CD8-positive, alpha-beta memory T cell (primary cell): ENCODE measurements around the gene SULT1B1. TPM values are rescaled to one million over a fixed set of nuclear protein-coding genes. Genes with fewer than 3 reads are reported as not detected.
"Not testable (repeated sequence)": the region's sequence is repeated elsewhere in the genome, so short reads cannot be mapped to it uniquely, and the experiment has no call there.

Experiments
- CTCF ChIA-PET: fragments of 350-600 bp; sonication (Branson Sonifier 250); formaldehyde crosslinking; loops from one replicate; lab custom pipeline; 2021; ENCODE audit warnings: antibody characterized with exemption; lab: Charles Lee
- POLR2A ChIA-PET: fragments of 350-600 bp; sonication (Branson Sonifier 250); formaldehyde crosslinking; loops from one replicate; lab custom pipeline; 2021; ENCODE audit warnings: antibody characterized with exemption; lab: Charles Lee
- DNase-seq, 5 donors: peaks; one replicate each; pipeline versions ENCODE4 v3.0.0 to v3.0.0-alpha.2; 2020 to 2022; ENCODE audit warnings: mixed read lengths in 1 of 5
- H3K27ac ChIP-seq: one replicate; pipeline ENCODE4 v1.7.0; 2013; ENCODE audit warnings: low read depth, mild to moderate bottlenecking, low read length, moderate library complexity
- H3K27me3 ChIP-seq: 2 replicates; pipeline ENCODE4 v1.7.0; 2013; ENCODE audit warnings: low read length, mild to moderate bottlenecking; ENCODE audit not compliant: insufficient read depth, poor library complexity, severe bottlenecking
- H3K36me3 ChIP-seq: 2 replicates; pipeline ENCODE4 v1.7.0; 2013; ENCODE audit warnings: mild to moderate bottlenecking, low read length, moderate library complexity; ENCODE audit not compliant: insufficient read depth
- H3K4me1 ChIP-seq: 2 replicates; pipeline ENCODE4 v1.7.0; 2013; ENCODE audit warnings: mild to moderate bottlenecking, low read length, moderate library complexity; ENCODE audit not compliant: insufficient read depth
- H3K4me3 ChIP-seq: 2 replicates; pipeline ENCODE4 v1.7.0; 2013; ENCODE audit warnings: mild to moderate bottlenecking, low read length
- H3K9me3 ChIP-seq: 2 replicates; pipeline ENCODE4 v1.7.0; 2013; ENCODE audit warnings: mild to moderate bottlenecking, low read length
- H3K27ac Mint-ChIP-seq, 8 donors: one replicate each; pipeline ENCODE4 v1.8.0; 2020 to 2021; ENCODE audit warnings: mixed read lengths in 8 of 8, mild to moderate bottlenecking in 6 of 8, inconsistent platforms in 3 of 8, moderate library complexity in 3 of 8
- H3K27me3 Mint-ChIP-seq, 2 donors: one replicate each; pipeline ENCODE4 v1.8.0; 2020 to 2021; ENCODE audit warnings: mixed read lengths in 2 of 2, mild to moderate bottlenecking in 1 of 2, moderate library complexity in 1 of 2
- H3K36me3 Mint-ChIP-seq, 3 donors: one replicate each; pipeline ENCODE4 v1.8.0; 2020 to 2021; ENCODE audit warnings: mixed read lengths in 3 of 3, inconsistent platforms in 1 of 3, mild to moderate bottlenecking in 1 of 3
- H3K4me1 Mint-ChIP-seq, 3 donors: one replicate each; pipeline ENCODE4 v1.8.0; 2020 to 2021; ENCODE audit warnings: mixed read lengths in 3 of 3, inconsistent platforms in 1 of 3, mild to moderate bottlenecking in 1 of 3
- H3K4me3 Mint-ChIP-seq, 7 donors: one replicate each; pipeline ENCODE4 v1.8.0; 2020 to 2021; ENCODE audit warnings: mixed read lengths in 7 of 7, mild to moderate bottlenecking in 6 of 7, moderate library complexity in 4 of 7, inconsistent platforms in 2 of 7
- H3K9me3 Mint-ChIP-seq, 5 donors: one replicate each; pipeline ENCODE4 v1.8.0; 2020 to 2022; ENCODE audit warnings: mixed read lengths in 5 of 5, mild to moderate bottlenecking in 3 of 5, moderate library complexity in 2 of 5, inconsistent platforms in 1 of 5
- polyA plus RNA-seq: library from polyadenylated mRNA; unstranded; fragments of 300-500 nt; fragmentation: Illumina TruSeq; gene quantifications from one replicate; pipeline ENCODE4 v1.2.3, GENCODE V29; 2021
- total RNA-seq, 2 experiments: library from RNA; stranded (reverse); gene quantifications; one replicate each; pipeline ENCODE4 v1.2.3, GENCODE V29; 2021

The SULT1B1 gene
- total and polyA plus RNA-seq, 3 experiments from 2014 or later: 0.20 to 1.8 (median 0.22) TPM

DNA sequence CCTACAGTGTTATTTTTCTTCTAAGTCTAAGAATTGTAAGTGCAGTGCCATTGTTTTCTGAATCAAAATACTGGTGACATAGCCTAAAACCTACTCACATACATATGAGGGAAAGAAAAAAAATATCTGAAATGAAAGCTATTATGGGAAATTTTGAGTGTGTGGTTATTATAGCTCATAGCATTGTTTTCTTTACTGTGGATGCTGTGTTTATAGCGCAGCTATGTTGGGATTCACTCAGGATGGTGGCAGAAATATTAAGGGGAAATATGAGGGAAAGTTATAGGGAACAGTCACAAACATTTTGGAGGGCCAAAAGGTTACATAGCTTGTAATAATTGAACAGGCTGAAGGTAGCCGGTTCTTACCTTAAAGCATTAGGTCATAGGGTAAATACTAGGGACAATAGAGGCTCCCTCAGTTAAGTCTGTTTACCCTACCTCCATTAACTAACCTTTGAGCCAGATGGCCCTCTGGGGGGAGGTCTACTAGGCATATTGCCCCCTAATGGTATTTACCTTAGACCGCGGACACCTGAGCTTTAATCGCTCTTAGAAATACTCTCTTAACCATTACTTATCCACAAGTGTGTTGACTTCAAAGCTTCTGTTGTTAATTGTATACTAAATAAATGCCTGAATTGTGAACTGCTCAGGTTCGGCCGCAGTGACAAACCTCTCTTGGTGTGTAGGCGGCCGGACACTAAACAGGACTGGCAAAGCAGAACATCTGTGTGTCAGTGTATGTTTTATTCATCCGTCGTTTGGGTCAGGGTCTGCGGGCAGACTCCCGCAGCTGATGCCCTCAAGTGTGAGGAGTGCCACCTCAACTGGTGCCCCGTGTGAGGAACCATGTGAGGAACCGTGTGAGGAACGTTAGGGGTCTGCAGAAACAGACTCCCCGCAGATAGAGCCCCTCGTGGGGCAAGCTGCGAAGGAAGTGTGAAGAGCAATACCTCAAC is 21.3 kb upstream of the SULT1B1 start:
- H3K4me1 ChIP-seq: no peaks in the 10 kb centered on the region
- CTCF ChIA-PET: no interaction called here
- no peak overlapping the region for H3K27ac ChIP-seq
- no peaks in the 10 kb centered on the region for H3K9me3 ChIP-seq
- no peak for DNase-seq
- H3K27me3 Mint-ChIP-seq: no peaks in the 10 kb centered on the region
- H3K4me1 Mint-ChIP-seq: no peaks in the 10 kb centered on the region
- no peaks in the 10 kb centered on the region for H3K36me3 ChIP-seq
- no peaks in the 10 kb centered on the region for H3K27me3 ChIP-seq
- H3K4me3 Mint-ChIP-seq: no peak overlapping the region
- no peak overlapping the region for H3K4me3 ChIP-seq
- H3K9me3 Mint-ChIP-seq: peaks cover 0 to 5% (median 0%) of the 10 kb centered on the region in 5 donors
- no peaks in the 10 kb centered on the region for H3K36me3 Mint-ChIP-seq
- POLR2A ChIA-PET: no interaction called here
- no peak overlapping the region for H3K27ac Mint-ChIP-seq

DNA sequence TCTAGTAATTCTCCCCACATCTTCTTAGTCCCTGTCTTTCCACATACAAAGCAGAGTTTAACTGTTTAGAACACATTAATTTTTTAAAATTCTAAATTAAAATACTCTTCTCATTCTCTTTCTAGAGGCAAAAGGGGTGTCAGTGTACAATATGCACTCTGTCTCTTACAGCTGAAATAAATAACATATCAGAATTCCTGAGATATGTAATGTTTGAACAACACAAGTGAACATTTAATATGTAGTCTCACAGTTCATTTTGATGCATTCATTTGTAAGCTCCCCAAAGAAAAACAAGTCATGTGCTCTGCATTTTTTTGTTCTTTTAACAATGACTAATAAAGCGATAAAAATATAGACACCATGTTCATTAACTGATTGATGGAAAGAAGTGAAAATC is 19.7 kb upstream of the SULT1B1 start:
- H3K27ac Mint-ChIP-seq: no peak overlapping the region
- H3K27ac ChIP-seq: no peak overlapping the region
- H3K36me3 Mint-ChIP-seq: no peaks in the 10 kb centered on the region
- ChIA-PET CTCF (no interaction called here), POLR2A (no interaction called here)
- no peaks in the 10 kb centered on the region for H3K4me1 Mint-ChIP-seq
- H3K4me1 ChIP-seq: no peaks in the 10 kb centered on the region
- no peaks in the 10 kb centered on the region for H3K27me3 Mint-ChIP-seq
- no peak overlapping the region for H3K4me3 Mint-ChIP-seq
- H3K4me3 ChIP-seq: no peak overlapping the region
- no peaks in the 10 kb centered on the region for H3K9me3 ChIP-seq
- no peak for DNase-seq
- H3K27me3 ChIP-seq: no peaks in the 10 kb centered on the region
- H3K36me3 ChIP-seq: no peaks in the 10 kb centered on the region
- peaks cover 0 to 5% (median 1%) of the 10 kb centered on the region in 5 donors for H3K9me3 Mint-ChIP-seq

DNA sequence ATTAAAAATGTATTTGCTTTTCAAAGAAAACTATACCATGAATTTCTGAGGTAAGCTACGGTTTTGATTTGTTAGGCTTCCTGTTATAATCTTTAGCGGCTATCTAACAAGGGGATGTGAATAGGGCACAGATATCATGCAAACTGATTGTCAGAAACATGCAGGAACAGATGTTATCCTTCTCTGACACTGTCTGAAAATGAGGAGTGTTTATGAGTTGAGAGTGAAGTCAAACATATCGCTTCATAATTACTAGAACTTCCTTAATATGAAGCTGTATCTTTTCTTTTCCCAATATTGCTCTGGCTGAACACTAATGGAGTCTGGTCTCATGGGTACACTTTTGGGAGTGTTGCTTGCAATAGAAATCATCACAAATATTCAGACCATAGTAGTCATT is 16.3 kb upstream of the SULT1B1 start:
- Histone ChIP-seq H3K36me3 (no peaks in the 10 kb centered on the region), H3K4me3 (no peak overlapping the region), H3K9me3 (no peaks in the 10 kb centered on the region), H3K4me1 (no peaks in the 10 kb centered on the region), H3K27me3 (no peaks in the 10 kb centered on the region), H3K27ac (no peak overlapping the region)
- Mint-ChIP-seq H3K27ac (no peak overlapping the region), H3K4me3 (no peak overlapping the region), H3K9me3 (peaks cover 0 to 1% (median 0%) of the 10 kb centered on the region in 5 donors), H3K36me3 (peaks cover 0 to 2% (median 0%) of the 10 kb centered on the region in 3 donors), H3K27me3 (no peaks in the 10 kb centered on the region), H3K4me1 (no peaks in the 10 kb centered on the region)
- DNase-seq: no peak
- POLR2A ChIA-PET: no interaction called here
- CTCF ChIA-PET: no interaction called here

DNA sequence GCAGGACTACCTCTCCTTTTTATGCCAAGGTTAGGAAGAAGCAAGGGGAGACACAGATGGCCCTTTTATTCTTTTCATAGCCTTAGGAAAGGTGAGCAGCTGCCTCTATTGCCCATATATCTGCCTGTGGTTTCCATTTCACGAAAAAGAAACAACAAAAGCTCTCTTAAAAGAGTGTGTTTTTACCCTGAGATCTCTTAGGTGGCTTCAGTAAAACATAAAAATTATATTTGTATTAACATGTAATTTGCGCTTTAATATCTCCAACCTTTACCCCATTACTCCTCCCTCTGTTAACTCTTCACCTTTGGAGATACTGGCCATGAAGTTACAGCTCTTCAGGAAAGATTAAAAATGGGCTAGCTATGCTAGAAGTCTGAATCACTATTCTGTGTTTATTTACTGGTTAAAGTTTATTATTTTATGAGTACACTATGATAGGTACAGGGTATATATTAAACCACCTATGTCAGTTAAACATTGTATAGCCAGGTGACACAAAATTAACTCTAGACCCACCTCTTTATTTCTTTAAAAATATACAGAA is 15.0 kb upstream of the SULT1B1 start:
- Mint-ChIP-seq H3K9me3 (peaks cover 0 to 1% (median 0%) of the 10 kb centered on the region in 5 donors), H3K27ac (no peak overlapping the region), H3K4me1 (no peaks in the 10 kb centered on the region), H3K36me3 (peaks cover 0 to 2% (median 0%) of the 10 kb centered on the region in 3 donors), H3K4me3 (no peak overlapping the region), H3K27me3 (no peaks in the 10 kb centered on the region)
- no peak overlapping the region for H3K27ac ChIP-seq
- no peaks in the 10 kb centered on the region for H3K4me1 ChIP-seq
- CTCF ChIA-PET: no interaction called here
- H3K27me3 ChIP-seq: no peaks in the 10 kb centered on the region
- DNase-seq: no peak
- H3K36me3 ChIP-seq: no peaks in the 10 kb centered on the region
- no peaks in the 10 kb centered on the region for H3K9me3 ChIP-seq
- no peak overlapping the region for H3K4me3 ChIP-seq
- POLR2A ChIA-PET: no interaction called here

DNA sequence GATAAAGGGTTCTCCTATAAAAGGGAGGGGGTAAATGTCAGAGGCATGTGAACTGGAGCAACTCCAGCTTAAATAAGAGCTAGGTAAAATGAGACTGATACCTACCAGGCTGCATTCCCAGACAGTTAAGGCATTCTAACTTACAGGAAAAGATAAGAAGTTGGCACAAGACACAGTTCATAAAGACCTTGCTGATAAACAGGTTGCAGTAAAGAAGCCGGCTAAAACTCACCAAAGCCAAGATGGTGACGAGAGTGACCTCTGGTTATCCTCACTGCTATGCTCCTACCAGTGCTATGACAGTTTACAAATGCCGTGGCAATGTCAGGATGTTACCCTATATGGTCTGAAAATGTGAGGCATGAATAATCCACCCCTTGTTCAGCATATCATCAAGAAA is 13.1 kb upstream of the SULT1B1 start:
- Histone ChIP-seq H3K4me3 (no peak overlapping the region), H3K27ac (no peak overlapping the region), H3K27me3 (no peaks in the 10 kb centered on the region), H3K36me3 (no peaks in the 10 kb centered on the region), H3K9me3 (no peaks in the 10 kb centered on the region), H3K4me1 (no peaks in the 10 kb centered on the region)
- DNase-seq: no peak
- Mint-ChIP-seq H3K36me3 (peaks cover 0 to 2% (median 0%) of the 10 kb centered on the region in 3 donors), H3K9me3 (peaks cover 0 to 2% (median 0%) of the 10 kb centered on the region in 5 donors), H3K4me3 (no peak overlapping the region), H3K27me3 (no peaks in the 10 kb centered on the region), H3K27ac (no peak overlapping the region), H3K4me1 (no peaks in the 10 kb centered on the region)
- CTCF ChIA-PET: no interaction called here
- POLR2A ChIA-PET: no interaction called here

DNA sequence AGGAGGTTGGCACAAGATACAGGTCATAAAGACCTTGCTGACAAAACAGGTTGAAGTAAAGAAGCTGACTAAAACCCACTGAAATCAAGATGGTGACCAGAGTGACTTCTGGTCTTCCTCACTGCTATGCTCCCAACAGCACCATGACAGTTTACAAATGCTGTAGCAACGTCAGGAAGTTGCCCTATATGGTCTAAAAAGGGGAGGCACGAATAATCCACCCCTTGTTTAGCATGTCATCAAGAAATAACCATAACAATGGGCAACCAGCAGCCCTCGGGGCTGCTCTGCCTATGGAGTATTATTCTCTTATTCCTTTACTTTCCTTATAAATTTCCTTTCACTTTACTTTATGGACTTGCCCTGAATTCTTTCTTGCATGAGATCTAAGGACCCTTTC is 8.1 kb upstream of the SULT1B1 start:
- H3K36me3 Mint-ChIP-seq, DNase-seq, H3K27ac ChIP-seq, POLR2A ChIA-PET, H3K36me3 ChIP-seq, H3K4me3 Mint-ChIP-seq, H3K27me3 ChIP-seq, H3K4me3 ChIP-seq, H3K4me1 Mint-ChIP-seq, CTCF ChIA-PET, H3K27me3 Mint-ChIP-seq, H3K27ac Mint-ChIP-seq, H3K9me3 Mint-ChIP-seq, H3K9me3 ChIP-seq: not testable (repeated sequence)
- peaks cover 18% of the 10 kb centered on the region for H3K4me1 ChIP-seq

DNA sequence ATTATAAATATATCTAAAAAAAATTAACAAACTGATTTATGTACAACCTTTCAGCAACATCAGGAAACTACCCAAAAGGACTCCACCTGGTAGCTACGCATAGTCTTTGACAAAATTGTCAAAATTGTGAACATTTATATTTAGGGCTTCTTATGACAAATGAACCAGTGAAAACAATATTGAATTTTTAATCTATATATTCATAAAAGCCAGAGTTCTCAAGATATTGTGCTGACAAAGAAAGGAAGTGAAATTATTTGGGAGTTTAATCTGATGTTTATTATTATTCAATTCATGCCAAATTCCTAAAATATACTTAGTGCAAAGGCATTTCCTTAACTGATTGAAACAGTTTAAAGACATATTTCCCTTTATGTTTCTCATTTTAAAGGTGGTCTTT is 5.3 kb upstream of the SULT1B1 start:
- Histone ChIP-seq H3K4me1 (peaks cover 30% of the 10 kb centered on the region), H3K4me3 (no peak overlapping the region), H3K36me3 (no peaks in the 10 kb centered on the region), H3K27ac (no peak overlapping the region), H3K9me3 (no peaks in the 10 kb centered on the region), H3K27me3 (no peaks in the 10 kb centered on the region)
- Mint-ChIP-seq H3K27ac (no peak overlapping the region), H3K4me1 (peaks cover 7 to 19% (median 14%) of the 10 kb centered on the region in 3 donors), H3K9me3 (peaks cover 0 to 7% (median 0%) of the 10 kb centered on the region in 5 donors), H3K36me3 (no peaks in the 10 kb centered on the region), H3K27me3 (no peaks in the 10 kb centered on the region), H3K4me3 (no peak overlapping the region)
- CTCF ChIA-PET: no interaction called here
- DNase-seq: no peak
- POLR2A ChIA-PET: no interaction called here

DNA sequence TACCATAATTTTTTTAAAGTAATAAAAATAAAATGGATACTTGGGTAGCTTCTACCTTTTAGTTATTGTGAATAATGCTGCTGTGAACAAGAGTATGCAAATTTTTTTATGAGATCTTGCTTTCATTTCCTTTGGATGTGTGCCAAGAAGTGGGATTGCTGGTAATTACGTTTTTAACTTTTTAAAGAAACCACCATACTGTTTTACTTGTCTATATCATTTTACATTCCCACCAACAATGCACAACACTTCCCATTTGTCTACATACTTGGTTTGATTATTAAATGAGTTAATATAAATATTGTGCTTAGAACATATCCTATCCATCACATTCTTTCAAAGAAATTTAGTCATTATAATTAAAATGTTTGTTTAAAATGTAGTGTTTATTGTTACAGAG is 3.9 kb upstream of the SULT1B1 start:
- H3K27me3 Mint-ChIP-seq: no peaks in the 10 kb centered on the region
- no peak overlapping the region for H3K4me3 ChIP-seq
- DNase-seq: peak in 1 of 5 donors; percentile 47
- no peaks in the 10 kb centered on the region for H3K27me3 ChIP-seq
- H3K4me3 Mint-ChIP-seq: no peak overlapping the region
- peaks cover 0 to 5% (median 0%) of the 10 kb centered on the region in 5 donors for H3K9me3 Mint-ChIP-seq
- H3K27ac Mint-ChIP-seq: no peak overlapping the region
- no peaks in the 10 kb centered on the region for H3K36me3 ChIP-seq
- POLR2A ChIA-PET: no interaction called here
- no peaks in the 10 kb centered on the region for H3K36me3 Mint-ChIP-seq
- peaks cover 13 to 27% (median 21%) of the 10 kb centered on the region in 3 donors for H3K4me1 Mint-ChIP-seq
- H3K9me3 ChIP-seq: no peaks in the 10 kb centered on the region
- H3K4me1 ChIP-seq: peaks cover 30% of the 10 kb centered on the region
- H3K27ac ChIP-seq: no peak overlapping the region
- CTCF ChIA-PET: no interaction called here
